CD4-positive, alpha-beta T cell treated with Interleukin-10 for 1 hour (primary cell): ENCODE results near the gene RPS6KC1.
"Not testable (repeated sequence)": the region's sequence is repeated elsewhere in the genome, so short reads cannot be mapped to it uniquely, and the experiment has no call there.

Source experiments
- DNase-seq: peaks from one replicate; pipeline ENCODE4 v3.0.0-alpha.2; 2020

Gene RPS6KC1

DNA sequence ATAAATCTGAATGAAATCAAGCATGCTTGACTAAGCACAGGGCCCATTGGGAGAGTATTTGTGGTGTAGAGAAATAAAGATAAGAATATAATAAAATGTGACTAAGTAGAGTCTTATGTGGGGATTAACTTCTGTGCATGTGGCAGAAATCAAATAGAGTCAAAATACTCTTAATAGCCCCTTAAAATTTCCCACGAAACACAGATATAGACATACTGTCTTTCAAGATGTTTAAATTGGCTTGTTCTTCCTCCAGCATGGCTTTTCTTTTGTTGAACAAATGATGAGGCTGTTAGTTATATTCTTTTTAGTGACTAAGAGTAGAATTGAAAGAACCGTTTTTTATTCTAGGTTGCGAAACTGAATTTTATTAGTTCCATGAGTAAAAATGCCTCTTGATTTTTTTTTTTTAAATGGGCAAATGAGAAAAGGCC lies 112.3 kb downstream of the RPS6KC1 start:
- no peak for DNase-seq

DNA sequence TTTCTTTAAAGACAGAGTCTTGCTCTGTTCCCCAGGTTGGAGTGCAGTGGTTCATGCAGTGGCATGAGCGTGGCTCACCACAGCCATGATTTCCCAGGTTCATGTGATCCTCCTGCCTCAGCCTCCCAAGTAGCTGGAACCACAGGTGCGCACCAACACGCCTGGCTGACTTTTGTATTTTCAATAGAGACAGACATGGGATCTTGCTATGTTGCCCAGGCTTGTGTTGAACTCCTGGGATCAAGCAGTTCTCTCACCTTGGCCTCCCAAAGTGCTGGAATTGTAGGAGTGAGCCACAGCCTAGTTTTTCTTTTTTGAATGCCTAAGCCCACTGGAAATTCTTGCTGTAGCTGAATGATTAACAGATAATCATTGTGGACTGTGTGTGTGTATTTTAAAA lies 113.5 kb downstream of the RPS6KC1 start:
- DNase-seq, result no peak

DNA sequence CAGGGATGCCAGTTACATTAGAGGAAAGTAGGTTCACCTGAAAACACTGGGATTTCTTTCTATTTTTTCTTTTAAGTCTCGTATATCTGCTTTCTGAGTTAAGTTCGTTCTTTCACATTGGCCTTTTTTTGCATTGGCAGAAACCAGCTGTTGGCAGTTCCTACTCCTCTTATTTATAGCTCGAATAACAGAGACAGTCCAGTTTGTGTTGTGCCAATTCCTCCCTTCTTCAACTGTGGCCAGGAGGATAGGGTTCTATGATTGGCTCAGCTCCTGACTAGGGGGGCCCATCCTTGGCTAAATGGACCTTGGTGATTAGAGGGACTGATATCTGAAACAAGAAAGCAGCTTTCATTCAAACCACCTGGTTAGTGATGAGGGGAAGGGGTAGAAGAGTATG lies 115.8 kb downstream of the RPS6KC1 start:
- DNase-seq, result no peak

DNA sequence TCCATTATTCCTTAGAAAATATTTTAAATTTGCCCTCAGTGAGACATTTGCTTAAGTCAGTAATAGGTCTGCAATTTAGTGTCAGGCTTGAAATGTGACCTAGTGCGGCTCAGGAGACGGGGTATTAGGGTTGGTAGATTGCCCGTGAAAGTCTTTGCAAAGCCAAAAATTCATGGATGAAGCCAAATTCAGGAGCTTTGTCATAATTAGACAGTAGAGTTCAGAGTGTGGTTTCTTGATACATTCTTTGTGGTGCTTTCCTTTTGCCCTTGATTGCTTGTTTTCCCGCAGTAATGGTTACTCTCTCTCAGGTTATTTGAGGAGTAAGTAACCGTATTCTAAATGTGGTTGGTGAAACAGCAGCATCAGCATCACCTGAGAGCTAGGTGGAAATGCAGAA lies 120.7 kb downstream of the RPS6KC1 start:
- DNase-seq, result no peak

DNA sequence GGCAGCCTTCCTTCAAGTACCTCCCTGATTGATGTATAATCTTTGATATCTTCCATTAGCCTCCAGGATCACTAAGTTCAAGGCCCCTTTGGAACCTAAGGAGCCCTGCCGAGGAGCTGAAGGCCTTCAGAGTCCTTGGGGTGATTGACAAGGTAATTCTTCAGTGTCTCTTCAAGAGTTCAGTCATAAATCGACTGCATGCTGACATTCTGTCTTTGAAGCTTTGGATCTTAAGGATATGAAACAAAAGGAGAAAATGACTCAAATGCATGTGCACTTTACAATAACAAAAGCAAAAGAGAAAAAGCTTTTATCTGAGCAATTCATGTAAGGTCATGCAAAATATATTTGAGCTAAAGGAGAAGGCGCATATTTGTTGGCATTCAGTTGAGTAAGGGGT lies 125.3 kb downstream of the RPS6KC1 start:
- DNase-seq, result no peak

DNA sequence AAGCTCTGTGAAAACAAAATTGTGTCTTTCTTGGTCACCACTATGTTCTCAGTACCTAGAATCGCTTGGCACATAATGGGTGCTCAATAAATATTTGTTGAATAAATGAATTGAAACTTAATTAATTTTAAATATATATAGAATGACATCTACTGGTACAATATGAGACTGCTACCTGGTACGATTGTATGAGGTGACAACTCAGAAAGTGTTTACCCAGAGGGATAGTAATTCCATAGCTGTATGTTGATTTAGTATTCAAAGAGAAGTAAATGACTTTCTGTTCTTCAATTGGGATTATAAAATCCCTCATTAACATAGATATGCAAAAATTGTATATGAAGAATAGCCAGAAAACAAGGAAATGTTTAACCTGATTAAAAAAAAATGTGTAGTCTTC lies 128.7 kb downstream of the RPS6KC1 start:
- no peak for DNase-seq

DNA sequence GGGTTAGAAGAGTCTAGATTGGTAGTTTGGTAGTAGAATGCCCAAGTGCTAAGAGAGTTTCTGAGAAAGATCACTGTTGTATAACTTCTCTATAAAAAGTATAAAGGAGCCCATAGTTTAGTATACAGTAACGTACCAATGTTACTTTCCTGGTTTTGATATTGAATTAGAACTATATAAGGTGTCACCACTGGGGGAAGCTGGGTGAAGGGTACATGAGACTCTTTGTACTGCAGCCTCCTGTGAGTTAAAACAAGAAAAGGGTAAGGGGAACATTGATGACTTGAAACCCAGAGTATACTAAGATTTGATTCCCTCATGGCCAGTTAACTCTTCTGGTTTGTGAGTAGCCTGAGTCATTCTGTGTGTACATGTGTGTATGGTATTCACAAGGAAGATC lies 129.8 kb downstream of the RPS6KC1 start:
- no peak for DNase-seq

DNA sequence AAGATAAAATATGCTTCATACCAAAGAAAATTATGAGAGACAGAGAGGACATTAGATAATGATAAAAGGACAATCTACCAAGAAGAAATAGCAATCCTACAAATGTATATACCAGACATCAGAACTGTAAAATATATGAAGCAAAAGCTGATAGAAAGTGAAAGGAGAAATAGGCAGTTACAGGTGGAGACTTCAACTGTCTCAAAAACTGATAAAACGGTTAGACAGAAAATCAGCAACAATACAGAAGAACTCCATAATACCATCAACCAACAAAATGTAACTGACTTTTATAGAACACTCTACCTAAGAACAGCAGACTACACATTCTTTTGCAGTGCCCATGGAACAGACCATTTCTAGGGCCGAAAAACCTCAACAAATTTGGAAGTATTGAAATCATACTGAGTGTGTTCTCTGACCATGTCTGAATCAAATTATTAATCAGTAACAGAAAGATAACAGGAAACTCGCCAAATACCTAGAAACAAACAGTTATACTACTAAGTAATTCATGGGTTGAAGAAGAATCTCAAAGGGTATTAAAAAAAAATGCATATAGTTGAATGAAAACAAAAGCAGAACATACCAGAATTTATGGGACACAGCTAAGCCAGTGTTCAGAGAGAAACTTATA lies 132.1 kb downstream of the RPS6KC1 start:
- DNase-seq, result no peak

DNA sequence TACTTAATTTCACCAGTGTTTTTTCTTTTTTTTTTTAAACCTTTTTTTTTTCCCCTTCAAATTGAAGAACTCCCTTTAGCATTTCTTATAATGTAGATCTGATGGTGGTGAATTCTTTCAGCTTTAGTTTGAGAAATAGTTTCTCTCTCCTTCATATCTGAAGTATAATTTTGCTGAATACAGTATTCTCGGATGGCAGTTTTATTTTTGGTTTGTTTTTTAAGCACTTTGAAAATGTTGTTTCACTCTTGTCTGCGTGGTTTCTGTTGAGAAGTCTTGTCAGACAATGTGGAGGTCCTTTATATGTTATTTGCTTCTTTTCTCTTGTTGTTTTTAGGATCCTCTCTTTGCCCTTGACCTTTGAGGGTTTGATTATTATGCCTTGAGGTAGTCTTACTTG lies 135.1 kb downstream of the RPS6KC1 start:
- no peak for DNase-seq

DNA sequence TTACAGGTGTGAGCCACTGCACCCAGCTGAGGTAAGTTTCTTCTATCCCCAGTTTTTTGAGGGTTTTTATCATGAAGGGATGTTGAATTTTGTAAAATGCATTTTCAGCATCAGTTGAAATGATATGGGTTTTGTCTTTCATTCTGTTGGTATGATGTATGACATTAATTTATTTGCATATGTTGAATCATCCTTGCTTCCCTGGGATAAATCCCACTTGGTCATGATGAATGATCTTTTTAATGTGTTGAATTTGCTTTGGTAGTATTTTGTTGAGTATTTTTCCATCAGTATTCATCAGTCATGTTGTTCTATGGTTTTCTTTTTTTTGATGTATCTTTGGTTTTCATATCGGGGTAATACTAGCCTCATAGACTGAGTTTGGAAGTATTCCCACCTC lies 141.0 kb downstream of the RPS6KC1 start:
- no peak for DNase-seq

DNA sequence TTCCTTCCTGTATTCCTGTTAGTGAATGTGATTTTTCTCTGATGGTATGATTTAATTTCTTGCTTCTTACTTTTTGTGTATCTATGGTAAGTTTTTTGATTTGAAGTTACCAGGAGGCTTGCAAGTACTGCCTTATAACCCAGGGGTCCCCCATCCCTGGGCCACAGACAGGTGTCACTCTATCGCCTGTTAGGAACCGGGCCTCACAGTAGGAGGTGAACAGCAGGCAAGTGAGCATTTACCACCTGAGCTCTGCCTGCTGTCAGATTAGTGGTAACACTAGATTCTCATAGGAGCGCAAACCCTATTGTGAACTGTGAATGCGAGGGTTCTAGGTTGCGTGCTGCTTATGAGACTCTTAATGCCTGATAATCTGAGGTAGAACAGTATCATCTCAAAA lies 143.3 kb downstream of the RPS6KC1 start:
- DNase-seq, result no peak

DNA sequence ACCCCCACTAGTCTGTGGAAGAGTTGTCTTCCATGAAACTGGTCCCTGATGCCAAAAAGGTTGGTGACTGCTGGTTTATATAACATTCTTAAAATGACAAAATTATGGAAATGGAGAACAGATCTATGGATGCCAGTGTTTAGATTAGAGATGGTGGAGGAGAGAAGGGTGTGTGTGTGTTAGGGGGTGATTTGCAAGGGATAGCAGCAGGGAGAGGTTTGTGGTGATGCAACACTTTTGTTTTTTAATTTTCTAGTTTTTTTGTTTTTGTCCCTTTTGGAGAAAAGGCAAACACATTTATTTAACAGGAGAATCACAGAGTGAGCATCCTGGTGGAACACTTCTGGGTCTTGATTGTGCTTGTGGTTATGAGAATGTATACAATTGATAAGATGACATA lies 143.8 kb downstream of the RPS6KC1 start:
- DNase-seq, result no peak

DNA sequence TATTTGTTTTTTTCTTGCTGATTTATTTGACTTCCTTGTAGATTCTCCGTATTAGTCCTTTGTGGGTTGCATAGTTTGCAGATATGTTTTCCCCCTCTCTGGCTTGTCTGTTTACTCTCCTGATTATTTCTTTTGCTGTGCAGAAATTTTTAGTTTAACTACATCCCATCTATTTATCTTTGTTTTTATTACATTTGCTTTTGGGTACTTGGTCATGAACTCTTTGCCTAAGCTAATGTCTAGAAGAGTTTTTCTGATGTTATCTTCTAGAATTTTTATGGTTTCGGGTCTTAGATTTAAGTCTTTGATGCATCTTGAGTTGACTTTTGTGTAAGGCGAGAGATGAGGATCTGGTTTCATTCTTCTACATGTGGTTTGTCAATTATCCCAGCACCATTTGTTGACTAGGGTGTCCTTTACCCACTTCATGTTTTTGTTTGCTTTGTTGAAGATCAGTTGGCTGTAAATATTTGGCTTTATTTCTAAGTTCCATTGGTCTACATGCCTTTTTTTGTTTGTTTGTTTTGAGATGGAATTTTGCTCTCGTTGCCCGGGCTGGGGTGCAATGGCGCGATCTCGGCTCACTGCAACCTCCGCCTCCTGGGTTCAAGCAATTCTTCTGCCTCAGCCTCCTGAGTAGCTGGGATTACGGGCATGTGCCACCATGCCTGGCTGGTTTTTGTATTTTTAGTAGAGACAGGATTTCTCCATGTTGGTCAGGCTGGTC lies 145.4 kb downstream of the RPS6KC1 start:
- not testable (repeated sequence) for DNase-seq

DNA sequence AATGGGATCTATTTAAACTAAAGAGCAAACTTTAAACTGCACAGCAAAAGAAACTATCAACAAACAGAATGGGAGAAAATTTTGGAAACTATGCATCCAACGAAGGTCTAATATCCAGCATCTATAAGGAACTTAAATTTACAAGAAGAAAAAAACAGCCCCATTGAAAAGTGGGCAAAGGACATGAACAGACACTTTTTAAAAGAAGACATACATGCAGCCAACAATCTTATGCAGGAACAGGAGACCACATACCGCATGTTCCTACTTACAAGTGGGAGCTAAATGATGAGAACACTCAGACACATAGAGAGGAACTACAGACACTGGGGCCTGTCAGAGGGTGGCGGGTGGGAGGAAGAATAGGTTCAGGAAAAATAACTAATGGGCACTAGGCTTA lies 149.6 kb downstream of the RPS6KC1 start:
- DNase-seq, result no peak

DNA sequence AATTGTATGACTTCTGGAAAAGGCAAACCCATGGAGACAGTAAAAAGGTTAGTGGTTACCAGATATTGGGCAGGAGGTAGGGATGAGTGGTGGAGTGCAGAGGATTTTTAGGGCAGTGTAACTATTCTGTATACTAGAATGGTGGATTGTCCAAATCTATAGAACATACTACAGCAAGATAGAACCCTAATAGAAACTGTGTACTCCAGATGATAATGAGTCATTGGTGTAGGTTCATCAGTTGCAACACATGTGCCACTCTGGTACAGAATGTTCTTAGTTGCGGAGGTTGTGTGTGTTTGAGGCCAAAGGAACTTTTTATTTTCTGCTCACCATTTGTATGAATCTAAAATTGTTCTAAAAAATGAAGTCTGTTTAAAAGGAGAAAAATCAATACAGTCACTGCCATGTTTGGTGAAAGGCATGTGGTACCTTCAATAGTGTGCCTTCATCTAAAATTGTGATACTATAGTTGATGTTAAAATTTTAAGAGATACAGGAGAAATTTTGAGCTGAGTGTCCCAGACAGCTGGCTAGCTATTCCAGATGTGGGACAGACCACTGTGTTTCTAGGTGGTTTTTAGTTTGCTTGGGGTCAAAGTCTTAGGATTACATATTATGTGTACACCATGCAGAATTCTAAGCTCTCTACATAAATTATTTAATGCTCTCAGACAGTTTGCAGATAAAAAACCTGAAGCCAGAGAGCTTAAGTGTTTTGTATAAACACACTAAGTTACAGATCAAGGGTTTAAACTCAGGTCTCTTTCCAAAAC lies 150.5 kb downstream of the RPS6KC1 start:
- no peak for DNase-seq

DNA sequence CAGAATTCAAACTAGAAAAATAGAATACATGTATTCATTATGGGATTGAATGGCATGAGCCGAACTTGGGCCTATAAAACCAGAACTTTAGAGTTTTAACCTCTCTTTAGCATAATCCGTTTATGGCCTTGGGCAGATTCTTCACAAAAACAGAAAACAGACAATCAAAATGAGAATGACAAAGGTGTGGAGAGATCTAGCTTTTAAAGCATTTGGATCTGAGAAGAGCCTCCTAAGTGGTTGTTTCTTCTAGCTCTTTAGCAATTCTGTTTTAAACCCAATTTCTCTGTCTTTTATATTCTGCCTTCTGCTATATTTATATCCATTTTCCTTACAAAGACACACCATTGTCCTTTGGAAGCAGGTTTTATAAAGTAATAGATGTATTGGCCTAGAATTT lies 160.2 kb downstream of the RPS6KC1 start:
- DNase-seq, result no peak

DNA sequence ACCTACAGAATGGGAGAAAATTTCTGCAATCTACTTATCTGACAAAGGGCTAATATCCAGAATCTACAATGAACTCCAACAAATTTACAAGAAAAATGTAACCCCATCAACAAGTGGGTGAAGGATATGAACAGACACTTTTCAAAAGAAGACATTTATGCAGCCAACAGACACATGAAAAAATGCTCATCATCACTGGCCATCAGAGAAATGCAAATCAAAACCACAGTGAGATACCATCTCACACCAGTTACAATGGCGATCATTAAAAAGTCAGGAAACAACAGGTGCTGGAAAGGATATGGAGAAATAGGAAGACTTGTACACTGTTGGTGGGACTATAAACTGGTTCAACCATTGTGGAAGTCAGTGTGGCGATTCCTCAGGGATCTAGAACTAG lies 168.0 kb downstream of the RPS6KC1 start:
- DNase-seq, result not testable (repeated sequence)

DNA sequence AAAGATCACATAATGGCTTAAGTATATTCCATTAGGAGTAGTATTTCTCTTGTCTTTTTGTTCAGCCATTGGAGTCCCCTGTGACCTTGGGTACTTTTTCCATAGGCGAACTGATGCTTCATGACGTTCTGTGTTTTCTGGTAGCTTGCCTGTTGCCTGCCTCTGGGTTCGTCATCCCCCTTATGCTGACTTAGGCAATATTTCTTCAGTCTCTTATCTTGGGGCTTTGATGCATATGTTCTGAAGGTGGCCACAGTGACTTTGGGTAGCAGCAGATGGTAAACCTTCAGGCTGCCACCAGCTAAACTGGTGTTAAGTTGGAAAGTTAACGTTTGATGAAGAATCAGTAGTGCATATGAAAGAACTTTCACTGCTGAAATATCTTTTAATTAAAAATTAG lies 170.2 kb downstream of the RPS6KC1 start:
- no peak for DNase-seq

DNA sequence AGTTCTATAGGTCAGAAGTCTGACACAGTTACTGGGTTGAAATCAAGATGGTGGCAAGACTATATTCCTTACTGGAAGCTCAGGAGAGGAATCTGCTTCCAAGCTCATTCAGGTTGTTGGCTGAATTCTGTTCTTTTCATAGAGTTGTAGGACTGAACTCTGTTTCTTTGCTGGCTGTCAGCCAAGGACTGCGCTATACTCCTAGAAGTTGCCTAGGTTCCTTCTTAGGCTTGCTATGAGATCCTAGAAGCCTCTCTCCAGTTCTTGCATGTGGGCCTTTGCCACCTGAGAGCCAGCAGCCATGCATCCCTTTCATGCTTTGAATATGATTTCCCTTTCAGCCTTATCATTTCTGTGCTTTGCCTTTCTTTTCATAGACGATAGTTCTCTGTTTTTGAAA lies 176.4 kb downstream of the RPS6KC1 start:
- DNase-seq, result no peak

DNA sequence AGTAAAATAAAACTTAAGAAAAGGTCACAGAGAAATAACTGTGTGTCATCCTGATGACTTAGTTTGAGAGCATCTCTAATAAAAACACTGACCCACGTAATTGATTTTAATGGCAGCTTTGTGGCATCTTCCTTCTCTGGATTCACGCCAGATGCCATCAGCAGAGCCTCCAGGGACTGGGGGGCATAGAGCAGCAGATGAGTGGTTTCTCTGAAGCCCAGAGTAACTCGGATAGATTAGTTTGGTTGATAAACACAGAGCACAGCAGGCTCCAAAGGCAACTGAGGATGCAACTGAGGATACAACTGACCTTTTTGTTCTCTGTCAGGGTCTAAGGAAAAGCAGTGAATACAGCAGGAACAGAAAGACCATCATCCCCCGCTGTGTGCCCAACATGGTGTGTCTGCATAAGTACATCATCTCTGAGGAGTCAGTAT lies 180.8 kb downstream of the RPS6KC1 start:
- no peak for DNase-seq

DNA sequence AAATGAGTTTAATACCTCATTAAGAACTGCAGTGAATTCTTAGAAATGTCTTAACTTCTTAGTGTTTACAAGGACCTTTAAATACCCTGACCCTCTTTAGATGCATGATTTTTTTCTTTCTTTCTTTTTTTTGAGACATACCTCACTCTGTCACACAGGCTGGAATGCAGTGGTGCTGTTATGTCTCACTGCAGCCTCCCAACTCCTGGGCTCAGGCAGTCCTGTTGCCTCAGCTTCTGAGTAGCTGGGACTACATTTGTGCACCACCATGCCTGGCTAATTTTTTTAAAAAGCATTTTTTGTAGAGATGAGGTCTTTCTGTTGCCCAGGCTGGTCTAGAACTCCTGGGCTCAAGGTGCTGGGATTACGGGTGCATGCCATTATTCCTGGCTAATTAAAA lies 191.8 kb downstream of the RPS6KC1 start:
- DNase-seq, result no peak

DNA sequence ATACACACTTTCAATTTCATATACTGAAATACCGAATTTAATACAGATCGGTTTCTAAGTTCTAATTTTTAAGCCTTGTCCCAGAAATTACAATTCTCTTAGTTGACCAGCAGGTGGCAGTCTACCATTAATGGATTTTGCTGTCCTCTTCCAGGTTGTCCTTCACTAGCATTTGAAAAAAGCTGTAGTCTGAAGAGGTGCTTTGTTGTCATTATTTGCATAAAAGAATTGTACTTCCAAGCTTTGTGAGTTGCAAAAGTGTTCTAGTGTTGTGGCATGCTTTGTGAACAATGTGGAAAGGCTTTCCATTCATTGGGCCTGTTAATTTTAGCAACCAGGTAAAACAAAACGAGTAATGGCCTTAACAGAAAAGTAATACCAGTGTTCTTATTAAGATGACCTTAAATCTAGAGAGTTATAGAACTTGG lies 193.6 kb downstream of the RPS6KC1 start:
- DNase-seq, result peak; percentile 42

DNA sequence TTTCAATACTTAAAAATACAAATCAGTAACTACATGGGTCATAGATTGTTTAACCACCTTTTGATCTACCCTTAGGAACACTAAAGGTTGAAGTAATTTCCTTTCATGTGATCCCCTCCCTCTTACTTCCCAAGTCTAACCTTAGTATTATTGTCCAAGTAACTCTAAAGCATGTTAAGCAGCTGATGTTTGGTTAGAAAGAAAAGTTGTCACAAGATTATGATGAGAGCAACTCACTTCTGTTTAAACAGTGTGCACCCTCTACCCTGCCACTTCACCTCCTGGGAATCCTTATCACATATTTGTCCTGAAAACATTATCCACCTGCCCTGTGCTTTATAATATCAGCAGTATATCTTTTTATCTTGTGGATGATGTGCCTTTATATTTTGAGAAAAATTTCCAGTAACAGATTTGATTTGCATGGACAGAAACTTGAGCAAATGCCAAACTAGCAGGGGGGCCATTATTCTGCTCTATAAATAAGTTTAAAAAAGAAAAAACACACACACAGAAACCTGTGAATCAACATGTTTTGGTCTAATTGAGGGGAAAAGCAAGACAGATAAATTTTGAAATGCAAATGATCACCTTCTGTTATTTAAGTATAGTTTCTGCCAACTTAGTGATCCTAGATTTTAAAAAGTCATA lies 194.3 kb downstream of the RPS6KC1 start:
- no peak for DNase-seq

DNA sequence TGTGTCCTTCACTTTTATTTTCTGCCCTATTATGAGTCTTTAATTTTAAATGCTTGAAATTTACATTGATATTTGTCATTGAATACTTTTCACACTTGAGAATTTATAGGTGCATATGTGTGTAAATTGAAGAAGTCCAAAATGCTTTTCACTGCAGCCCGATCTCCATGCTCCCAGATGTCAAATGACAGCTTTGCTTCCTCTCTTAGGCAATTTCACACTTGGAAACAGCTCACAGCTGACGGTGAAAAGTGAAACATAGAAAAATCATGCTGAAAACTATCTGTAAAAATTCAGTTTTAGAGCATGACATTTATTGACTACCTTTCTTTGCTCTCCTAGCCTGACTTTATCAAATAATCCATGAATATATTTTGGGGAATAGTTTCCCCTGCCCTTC lies 196.0 kb downstream of the RPS6KC1 start:
- no peak for DNase-seq
